ENCODE data around the gene AMPD2.

- TF ChIP-seq, protein P1, sequence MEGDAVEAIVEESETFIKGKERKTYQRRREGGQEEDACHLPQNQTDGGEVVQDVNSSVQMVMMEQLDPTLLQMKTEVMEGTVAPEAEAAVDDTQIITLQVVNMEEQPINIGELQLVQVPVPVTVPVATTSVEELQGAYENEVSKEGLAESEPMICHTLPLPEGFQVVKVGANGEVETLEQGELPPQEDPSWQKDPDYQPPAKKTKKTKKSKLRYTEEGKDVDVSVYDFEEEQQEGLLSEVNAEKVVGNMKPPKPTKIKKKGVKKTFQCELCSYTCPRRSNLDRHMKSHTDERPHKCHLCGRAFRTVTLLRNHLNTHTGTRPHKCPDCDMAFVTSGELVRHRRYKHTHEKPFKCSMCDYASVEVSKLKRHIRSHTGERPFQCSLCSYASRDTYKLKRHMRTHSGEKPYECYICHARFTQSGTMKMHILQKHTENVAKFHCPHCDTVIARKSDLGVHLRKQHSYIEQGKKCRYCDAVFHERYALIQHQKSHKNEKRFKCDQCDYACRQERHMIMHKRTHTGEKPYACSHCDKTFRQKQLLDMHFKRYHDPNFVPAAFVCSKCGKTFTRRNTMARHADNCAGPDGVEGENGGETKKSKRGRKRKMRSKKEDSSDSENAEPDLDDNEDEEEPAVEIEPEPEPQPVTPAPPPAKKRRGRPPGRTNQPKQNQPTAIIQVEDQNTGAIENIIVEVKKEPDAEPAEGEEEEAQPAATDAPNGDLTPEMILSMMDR (IDR thresholded peaks at IDR 0.05; ENCODE audit: insufficient read depth, low read length, poor library complexity, severe bottlenecking), result no peak
- no peak for TF ChIP-seq EZH2phosphoT487 (conservative IDR thresholded peaks at IDR 0.05; ENCODE audit: low read length)
These were observed 8.2 kb upstream of the AMPD2 start for GRCh38 chr1:109611308-109611990.

All from SU-DHL-6 (cell line).